ENCODE data around the gene SEC22A.

- TF ChIP-seq CTCF (IDR thresholded peaks at IDR 0.05; ENCODE audit: low read depth, low read length): no peak
- TF ChIP-seq POLR2A (IDR thresholded peaks at IDR 0.05; ENCODE audit: extremely low read depth, insufficient read length): no peak
- TF ChIP-seq MYC (IDR thresholded peaks at IDR 0.05; ENCODE audit: low read depth, low read length): no peak
Observed at GRCh38 chr3:123152687-123153086, 49.1 kb upstream of the SEC22A start.
